GM23338 (cell line): ENCODE data around the gene RAG1. TPM values are rescaled to one million over a fixed set of nuclear protein-coding genes. Genes with fewer than 3 reads are reported as not detected.

ENCODE experiments used
- ATAC-seq: fragments of 200-7000 bp; cut with Tn5 transposase; 3 replicates; pipeline ENCODE4 v1.9.1; 2020
- DNase-seq: peaks from one replicate; pipeline ENCODE4 v3.0.0-alpha.2; 2015; ENCODE audit warnings: low spot score
- H2AFZ ChIP-seq: fragments of 200-600 bp; sonication (generic); 2 replicates; pipeline ENCODE4 v1.8.0; 2016; ENCODE audit warnings: antibody characterized with exemption, mild to moderate bottlenecking, moderate library complexity
- H3F3A ChIP-seq: fragments of 200-600 bp; sonication (generic); replicated peaks from 2 replicates; pipeline ENCODE4 v1.8.0; 2017; ENCODE audit warnings: antibody characterized with exemption, mixed run types, low read depth
- H3K27ac ChIP-seq: fragments of 200-600 bp; sonication (generic); 2 replicates; pipeline ENCODE4 v1.6.1; 2016; ENCODE audit warnings: low read depth
- H3K27me3 ChIP-seq: fragments of 200-600 bp; sonication (generic); 2 replicates; pipeline ENCODE4 v1.8.0; 2016; ENCODE audit warnings: mild to moderate bottlenecking, mixed run types, moderate library complexity; ENCODE audit not compliant: insufficient read depth
- H3K36me3 ChIP-seq: fragments of 200-600 bp; sonication (generic); 2 replicates; pipeline ENCODE4 v1.8.0; 2016; ENCODE audit warnings: mild to moderate bottlenecking; ENCODE audit not compliant: insufficient read depth
- H3K4me1 ChIP-seq: fragments of 200-600 bp; sonication (generic); 2 replicates; pipeline ENCODE4 v1.8.0; 2016; ENCODE audit warnings: mild to moderate bottlenecking, moderate library complexity; ENCODE audit not compliant: insufficient read depth
- H3K4me2 ChIP-seq: fragments of 200-600 bp; sonication (generic); 2 replicates; pipeline ENCODE4 v1.7.1; 2017; ENCODE audit warnings: mixed run types
- H3K4me3 ChIP-seq: fragments of 200-600 bp; sonication (generic); 2 replicates; pipeline ENCODE4 v1.6.1; 2016; ENCODE audit warnings: mixed run types
- H3K79me2 ChIP-seq: fragments of 200-600 bp; sonication (generic); replicated peaks from 2 replicates; pipeline ENCODE4 v1.8.0; 2017; ENCODE audit warnings: mild to moderate bottlenecking; ENCODE audit not compliant: insufficient read depth
- H3K9me2 ChIP-seq: fragments of 200-600 bp; sonication (generic); 2 replicates; pipeline ENCODE4 v1.8.0; 2017; ENCODE audit not compliant: insufficient read depth
- H4K20me1 ChIP-seq: fragments of 200-600 bp; sonication (generic); replicated peaks from 2 replicates; pipeline ENCODE4 v1.8.0; 2017; ENCODE audit warnings: mild to moderate bottlenecking; ENCODE audit not compliant: insufficient read depth
- H3K27ac Mint-ChIP-seq: 2 replicates; pipeline ENCODE4 v1.8.0; 2020; ENCODE audit warnings: inconsistent platforms, mild to moderate bottlenecking, moderate library complexity, mixed read lengths
- H3K27me3 Mint-ChIP-seq: 3 replicates; pipeline ENCODE4 v1.8.0; 2022; ENCODE audit warnings: low read depth, mild to moderate bottlenecking, moderate library complexity, mixed read lengths, inconsistent platforms; ENCODE audit not compliant: insufficient read depth, poor library complexity
- H3K36me3 Mint-ChIP-seq: 3 replicates; pipeline ENCODE4 v1.8.0; 2021; ENCODE audit warnings: low read depth, mild to moderate bottlenecking, inconsistent platforms, moderate library complexity, mixed read lengths
- H3K4me1 Mint-ChIP-seq: 3 replicates; pipeline ENCODE4 v1.8.0; 2020; ENCODE audit warnings: mild to moderate bottlenecking, inconsistent platforms, mixed read lengths
- H3K4me3 Mint-ChIP-seq: 3 replicates; pipeline ENCODE4 v1.8.0; 2021; ENCODE audit warnings: moderate library complexity, mild to moderate bottlenecking, inconsistent platforms, mixed read lengths
- H3K9me3 Mint-ChIP-seq: 3 replicates; pipeline ENCODE4 v1.8.0; 2020; ENCODE audit warnings: moderate library complexity, mild to moderate bottlenecking, inconsistent platforms, mixed read lengths
- CREB1 ChIP-seq: fragments of 250-450 bp; sonication (Bioruptor Pico); IDR thresholded peaks from 2 replicates; pipeline ENCODE4 v1.5.0; 2020; ENCODE audit warnings: low read depth, mild to moderate bottlenecking, moderate library complexity
- CTCF ChIP-seq, 2 experiments: fragments of 200-600 bp in 1 of 2; sonication (generic) in 1 of 2; conservative IDR thresholded peaks; 2 replicates each; pipeline versions ENCODE4 v1.5.1 to v1.6.1; 2016 to 2017; ENCODE audit warnings: antibody characterized with exemption in 2 of 2, low read depth in 2 of 2, mild to moderate bottlenecking in 2 of 2, moderate library complexity in 1 of 2
- EZH2 ChIP-seq: fragments of 200-600 bp; sonication (generic); IDR thresholded peaks from one replicate; pipeline ENCODE4 v1.8.0; 2017; ENCODE audit warnings: antibody characterized with exemption, mild to moderate bottlenecking, low read depth; ENCODE audit not compliant: unreplicated experiment
- EZH2phosphoT487 ChIP-seq: fragments of 200-600 bp; sonication (generic); IDR thresholded peaks from one replicate; pipeline ENCODE4 v1.8.1; 2018; ENCODE audit warnings: antibody characterized with exemption; ENCODE audit not compliant: unreplicated experiment
- JUNB ChIP-seq: IDR thresholded peaks from one replicate; pipeline ENCODE4 v1.6.1; 2016; ENCODE audit warnings: antibody characterized with exemption; ENCODE audit not compliant: unreplicated experiment
- NANOG ChIP-seq: IDR thresholded peaks from 2 replicates; pipeline ENCODE4 v1.6.1; 2016; ENCODE audit warnings: antibody characterized with exemption, borderline replicate concordance
- POLR2AphosphoS5 ChIP-seq: IDR thresholded peaks from 2 replicates; pipeline ENCODE4 v1.6.1; 2016; ENCODE audit warnings: antibody characterized with exemption, low read depth
- STAT1 ChIP-seq: IDR thresholded peaks from one replicate; pipeline ENCODE4 v1.6.1; 2016; ENCODE audit warnings: antibody characterized with exemption; ENCODE audit not compliant: unreplicated experiment
- ZNF331 ChIP-seq: fragments of 250-450 bp; sonication (Bioruptor Pico); IDR thresholded peaks from 2 replicates; pipeline ENCODE4 v1.5.0; 2020; ENCODE audit warnings: low read depth, mild to moderate bottlenecking, moderate library complexity
- polyA plus RNA-seq: library from polyadenylated mRNA; unstranded; fragments of >200 nt; fragmentation: Nextera tagmentation; extraction: Ambion mirVana; gene quantifications from 2 replicates; pipeline ENCODE4 v1.2.1, GENCODE V29; 2016
- total RNA-seq: library from RNA; depleted of rRNA; stranded (reverse); fragments of >200 nt; shearing (Covaris generic); gene quantifications from 2 replicates; pipeline ENCODE4 v1.2.3, GENCODE V29; 2014
- TF ChIP-seq, protein P1 (sequence below): IDR thresholded peaks from 2 replicates; pipeline ENCODE4 v1.6.1; 2016; ENCODE audit warnings: antibody characterized with exemption
- TF ChIP-seq, protein P2 (sequence below): fragments of 250-450 bp; sonication (Bioruptor Pico); IDR thresholded peaks from 2 replicates; pipeline ENCODE4 v1.5.0; 2020; ENCODE audit warnings: mild to moderate bottlenecking, moderate library complexity

The RAG1 gene
- total and polyA plus RNA-seq, 2 experiments from 2014 or later: 0.89 to 1.4 TPM

DNA sequence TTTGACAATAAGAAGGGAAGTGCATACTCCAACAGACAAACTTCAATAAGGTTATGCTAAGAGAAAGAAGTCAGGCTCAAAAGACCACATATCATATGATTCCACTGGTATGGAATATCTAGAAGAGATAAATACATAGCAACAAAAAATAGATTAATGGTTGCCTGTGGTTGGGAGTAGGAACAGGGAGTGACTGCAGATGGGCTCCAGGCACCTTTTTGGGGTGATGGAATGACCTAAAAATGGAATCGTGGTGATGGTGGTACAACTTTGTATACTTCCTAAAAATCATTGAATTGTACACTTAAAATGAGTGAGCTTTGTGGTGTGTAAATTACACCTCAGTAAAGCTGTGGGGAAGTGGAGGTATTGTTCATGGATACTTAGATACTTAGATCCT lies 59.2 kb downstream of the RAG1 start (continued):
- TF ChIP-seq NANOG: no peak

DNA sequence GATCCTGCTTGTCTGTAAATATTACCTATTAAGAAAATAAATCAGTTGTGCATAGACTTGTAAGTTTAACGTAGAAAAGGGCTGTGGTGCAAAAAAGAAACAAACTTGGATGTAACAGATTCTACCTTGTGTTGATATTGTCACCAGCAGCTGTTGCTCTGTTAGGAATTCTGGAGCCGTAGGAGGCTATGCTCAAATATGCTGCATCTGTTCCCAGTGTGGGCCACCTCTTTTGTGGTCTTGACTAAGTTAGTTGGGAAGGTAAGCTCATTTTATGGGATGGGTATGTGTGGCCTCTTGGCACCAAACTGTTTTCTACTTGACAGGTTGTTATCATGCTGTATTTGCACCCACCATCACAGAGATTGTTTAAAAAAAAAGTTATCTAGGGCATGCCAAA lies 59.7 kb downstream of the RAG1 start:
- Histone ChIP-seq H3F3A (no peaks in the 10 kb centered on the region), H3K27me3 (no peaks in the 10 kb centered on the region), H3K4me2 (no peak overlapping the region), H4K20me1 (no peaks in the 10 kb centered on the region), H3K27ac (no peak overlapping the region), H3K9me2 (no peaks in the 10 kb centered on the region), H3K79me2 (no peaks in the 10 kb centered on the region), H3K4me3 (no peak overlapping the region), H3K4me1 (no peaks in the 10 kb centered on the region), H3K36me3 (no peaks in the 10 kb centered on the region), H2AFZ (no peak overlapping the region)
- no peak for DNase-seq
- Mint-ChIP-seq H3K9me3 (no peaks in the 10 kb centered on the region), H3K27ac (no peak overlapping the region), H3K36me3 (no peaks in the 10 kb centered on the region), H3K4me1 (no peaks in the 10 kb centered on the region), H3K27me3 (no peaks in the 10 kb centered on the region), H3K4me3 (no peak overlapping the region)
- ATAC-seq: no peak
- no peak for TF ChIP-seq EZH2phosphoT487
- no peak for TF ChIP-seq STAT1
- TF ChIP-seq, protein P1, sequence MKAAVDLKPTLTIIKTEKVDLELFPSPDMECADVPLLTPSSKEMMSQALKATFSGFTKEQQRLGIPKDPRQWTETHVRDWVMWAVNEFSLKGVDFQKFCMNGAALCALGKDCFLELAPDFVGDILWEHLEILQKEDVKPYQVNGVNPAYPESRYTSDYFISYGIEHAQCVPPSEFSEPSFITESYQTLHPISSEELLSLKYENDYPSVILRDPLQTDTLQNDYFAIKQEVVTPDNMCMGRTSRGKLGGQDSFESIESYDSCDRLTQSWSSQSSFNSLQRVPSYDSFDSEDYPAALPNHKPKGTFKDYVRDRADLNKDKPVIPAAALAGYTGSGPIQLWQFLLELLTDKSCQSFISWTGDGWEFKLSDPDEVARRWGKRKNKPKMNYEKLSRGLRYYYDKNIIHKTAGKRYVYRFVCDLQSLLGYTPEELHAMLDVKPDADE: no peak
- no peak for TF ChIP-seq EZH2
- no peak for TF ChIP-seq NANOG
- no peak for TF ChIP-seq CREB1 (CRISPR knock-in tag)
- TF ChIP-seq ZNF331 (CRISPR knock-in tag): no peak

DNA sequence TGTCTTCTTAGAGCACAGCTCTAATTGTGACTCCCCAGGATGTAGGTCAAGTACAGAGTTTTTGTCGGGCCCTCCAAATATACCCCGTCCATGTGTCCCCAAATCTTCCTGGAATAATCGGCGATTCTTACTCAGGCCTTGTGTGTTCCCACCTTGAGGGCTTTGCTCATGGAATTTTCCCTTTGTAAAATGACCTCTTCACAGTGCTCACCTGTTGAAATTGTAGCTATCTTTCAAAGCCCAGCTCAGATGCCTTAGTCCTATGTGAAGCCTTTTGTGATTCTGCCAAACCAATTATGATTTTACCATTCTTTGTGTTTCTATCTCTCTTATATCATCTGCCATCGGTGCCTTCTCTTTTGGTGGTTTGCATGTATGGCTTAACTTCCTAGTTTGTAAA lies 60.3 kb downstream of the RAG1 start:
- Histone ChIP-seq H3K27me3 (no peaks in the 10 kb centered on the region), H3K4me3 (no peak overlapping the region), H3K79me2 (no peaks in the 10 kb centered on the region), H2AFZ (no peak overlapping the region), H4K20me1 (no peaks in the 10 kb centered on the region), H3K27ac (no peak overlapping the region), H3K4me2 (no peak overlapping the region), H3F3A (no peaks in the 10 kb centered on the region), H3K4me1 (no peaks in the 10 kb centered on the region), H3K9me2 (no peaks in the 10 kb centered on the region), H3K36me3 (no peaks in the 10 kb centered on the region)
- H3K36me3 Mint-ChIP-seq: no peaks in the 10 kb centered on the region
- H3K9me3 Mint-ChIP-seq: no peaks in the 10 kb centered on the region
- no peak overlapping the region for H3K4me3 Mint-ChIP-seq
- no peak for DNase-seq
- H3K27me3 Mint-ChIP-seq: no peaks in the 10 kb centered on the region
- H3K4me1 Mint-ChIP-seq: no peaks in the 10 kb centered on the region
- H3K27ac Mint-ChIP-seq: no peak overlapping the region
- ATAC-seq: no peak
- TF ChIP-seq JUNB: no peak
- TF ChIP-seq POLR2AphosphoS5: no peak
- TF ChIP-seq, protein P2, sequence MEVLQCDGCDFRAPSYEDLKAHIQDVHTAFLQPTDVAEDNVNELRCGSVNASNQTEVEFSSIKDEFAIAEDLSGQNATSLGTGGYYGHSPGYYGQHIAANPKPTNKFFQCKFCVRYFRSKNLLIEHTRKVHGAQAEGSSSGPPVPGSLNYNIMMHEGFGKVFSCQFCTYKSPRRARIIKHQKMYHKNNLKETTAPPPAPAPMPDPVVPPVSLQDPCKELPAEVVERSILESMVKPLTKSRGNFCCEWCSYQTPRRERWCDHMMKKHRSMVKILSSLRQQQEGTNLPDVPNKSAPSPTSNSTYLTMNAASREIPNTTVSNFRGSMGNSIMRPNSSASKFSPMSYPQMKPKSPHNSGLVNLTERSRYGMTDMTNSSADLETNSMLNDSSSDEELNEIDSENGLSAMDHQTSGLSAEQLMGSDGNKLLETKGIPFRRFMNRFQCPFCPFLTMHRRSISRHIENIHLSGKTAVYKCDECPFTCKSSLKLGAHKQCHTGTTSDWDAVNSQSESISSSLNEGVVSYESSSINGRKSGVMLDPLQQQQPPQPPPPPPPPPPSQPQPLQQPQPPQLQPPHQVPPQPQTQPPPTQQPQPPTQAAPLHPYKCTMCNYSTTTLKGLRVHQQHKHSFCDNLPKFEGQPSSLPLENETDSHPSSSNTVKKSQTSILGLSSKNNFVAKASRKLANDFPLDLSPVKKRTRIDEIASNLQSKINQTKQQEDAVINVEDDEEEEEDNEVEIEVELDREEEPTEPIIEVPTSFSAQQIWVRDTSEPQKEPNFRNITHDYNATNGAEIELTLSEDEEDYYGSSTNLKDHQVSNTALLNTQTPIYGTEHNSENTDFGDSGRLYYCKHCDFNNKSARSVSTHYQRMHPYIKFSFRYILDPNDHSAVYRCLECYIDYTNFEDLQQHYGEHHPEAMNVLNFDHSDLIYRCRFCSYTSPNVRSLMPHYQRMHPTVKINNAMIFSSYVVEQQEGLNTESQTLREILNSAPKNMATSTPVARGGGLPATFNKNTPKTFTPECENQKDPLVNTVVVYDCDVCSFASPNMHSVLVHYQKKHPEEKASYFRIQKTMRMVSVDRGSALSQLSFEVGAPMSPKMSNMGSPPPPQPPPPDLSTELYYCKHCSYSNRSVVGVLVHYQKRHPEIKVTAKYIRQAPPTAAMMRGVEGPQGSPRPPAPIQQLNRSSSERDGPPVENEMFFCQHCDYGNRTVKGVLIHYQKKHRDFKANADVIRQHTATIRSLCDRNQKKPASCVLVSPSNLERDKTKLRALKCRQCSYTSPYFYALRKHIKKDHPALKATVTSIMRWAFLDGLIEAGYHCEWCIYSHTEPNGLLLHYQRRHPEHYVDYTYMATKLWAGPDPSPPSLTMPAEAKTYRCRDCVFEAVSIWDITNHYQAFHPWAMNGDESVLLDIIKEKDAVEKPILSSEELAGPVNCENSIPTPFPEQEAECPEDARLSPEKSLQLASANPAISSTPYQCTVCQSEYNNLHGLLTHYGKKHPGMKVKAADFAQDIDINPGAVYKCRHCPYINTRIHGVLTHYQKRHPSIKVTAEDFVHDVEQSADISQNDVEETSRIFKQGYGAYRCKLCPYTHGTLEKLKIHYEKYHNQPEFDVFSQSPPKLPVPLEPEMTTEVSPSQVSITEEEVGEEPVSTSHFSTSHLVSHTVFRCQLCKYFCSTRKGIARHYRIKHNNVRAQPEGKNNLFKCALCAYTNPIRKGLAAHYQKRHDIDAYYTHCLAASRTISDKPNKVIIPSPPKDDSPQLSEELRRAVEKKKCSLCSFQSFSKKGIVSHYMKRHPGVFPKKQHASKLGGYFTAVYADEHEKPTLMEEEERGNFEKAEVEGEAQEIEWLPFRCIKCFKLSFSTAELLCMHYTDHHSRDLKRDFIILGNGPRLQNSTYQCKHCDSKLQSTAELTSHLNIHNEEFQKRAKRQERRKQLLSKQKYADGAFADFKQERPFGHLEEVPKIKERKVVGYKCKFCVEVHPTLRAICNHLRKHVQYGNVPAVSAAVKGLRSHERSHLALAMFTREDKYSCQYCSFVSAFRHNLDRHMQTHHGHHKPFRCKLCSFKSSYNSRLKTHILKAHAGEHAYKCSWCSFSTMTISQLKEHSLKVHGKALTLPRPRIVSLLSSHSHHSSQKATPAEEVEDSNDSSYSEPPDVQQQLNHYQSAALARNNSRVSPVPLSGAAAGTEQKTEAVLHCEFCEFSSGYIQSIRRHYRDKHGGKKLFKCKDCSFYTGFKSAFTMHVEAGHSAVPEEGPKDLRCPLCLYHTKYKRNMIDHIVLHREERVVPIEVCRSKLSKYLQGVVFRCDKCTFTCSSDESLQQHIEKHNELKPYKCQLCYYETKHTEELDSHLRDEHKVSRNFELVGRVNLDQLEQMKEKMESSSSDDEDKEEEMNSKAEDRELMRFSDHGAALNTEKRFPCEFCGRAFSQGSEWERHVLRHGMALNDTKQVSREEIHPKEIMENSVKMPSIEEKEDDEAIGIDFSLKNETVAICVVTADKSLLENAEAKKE (CRISPR knock-in tag): no peak
- TF ChIP-seq CREB1 (CRISPR knock-in tag): no peak
- TF ChIP-seq CTCF (conservative IDR thresholded peaks at IDR 0.05; ENCODE audit: low read depth in 2 of 2): no peak
- no peak for TF ChIP-seq EZH2phosphoT487
- no peak for TF ChIP-seq STAT1
- TF ChIP-seq NANOG: no peak
- TF ChIP-seq EZH2: no peak
